H1 (cell line): ENCODE data around the gene GRIA2. TPM values are rescaled to one million over a fixed set of nuclear protein-coding genes. Genes with fewer than 3 reads are reported as not detected.

Source experiments
- CTCF ChIA-PET: fragments of 300-600 bp; sonication (Branson Sonifier 250); formaldehyde crosslinking; loops from one replicate; lab custom pipeline; 2021; ENCODE audit not compliant: partially characterized antibody; lab: Charles Lee
- POLR2A ChIA-PET: fragments of 300-600 bp; sonication (Branson Sonifier 250); formaldehyde crosslinking; loops from one replicate; lab custom pipeline; 2021; ENCODE audit warnings: inconsistent platforms; ENCODE audit not compliant: partially characterized antibody; lab: Charles Lee
- DNase-seq, 2 experiments: peaks; one replicate each; pipeline versions ENCODE4 v3.0.0 to v3.0.0-alpha.2; 2010 to 2022; ENCODE audit warnings: low spot score in 2 of 2, low read depth in 1 of 2, mixed read lengths in 1 of 2
- FAIRE-seq: peaks from 2 replicates; lab custom pipeline; 2011; peaks lifted over from hg19 to GRCh38; lab: Jason Lieb, UNC
- H2AFZ ChIP-seq: 2 replicates; pipeline ENCODE4 v1.8.1; 2012; ENCODE audit warnings: low read length, inconsistent platforms
- H2AK5ac ChIP-seq: 2 replicates; pipeline ENCODE4 v1.6.1; 2013; ENCODE audit warnings: low read depth, low read length
- H2BK120ac ChIP-seq: replicated peaks from 2 replicates; pipeline ENCODE3; 2013; ENCODE audit warnings: low read depth, low read length, inconsistent platforms
- H2BK12ac ChIP-seq: 2 replicates; pipeline ENCODE4 v1.6.1; 2013; ENCODE audit warnings: low read depth, low read length
- H2BK15ac ChIP-seq: 2 replicates; pipeline ENCODE4 v1.6.1; 2013; ENCODE audit warnings: low read length
- H2BK20ac ChIP-seq: 2 replicates; pipeline ENCODE4 v1.6.1; 2013; ENCODE audit warnings: low read length
- H2BK5ac ChIP-seq: 2 replicates; pipeline ENCODE4 v1.6.1; 2013; ENCODE audit warnings: low read depth, low read length
- H3K14ac ChIP-seq: 2 replicates; pipeline ENCODE4 v1.6.1; 2013; ENCODE audit warnings: inconsistent platforms; ENCODE audit not compliant: insufficient read length
- H3K18ac ChIP-seq: 2 replicates; pipeline ENCODE4 v1.6.1; 2013; ENCODE audit warnings: low read length; ENCODE audit errors: extremely low read depth
- H3K23ac ChIP-seq: 2 replicates; pipeline ENCODE4 v1.6.1; 2013; ENCODE audit warnings: inconsistent platforms; ENCODE audit not compliant: insufficient read length
- H3K23me2 ChIP-seq: 2 replicates; pipeline ENCODE4 v1.6.1; 2013; ENCODE audit warnings: low read depth, low read length
- H3K27ac ChIP-seq: 2 replicates; pipeline ENCODE4 v1.6.1; 2011; ENCODE audit warnings: low read depth, low read length, inconsistent platforms
- H3K27me3 ChIP-seq, 4 experiments: replicated peaks in 1 of 4; 1 replicate in 1 of 4; 2 replicates in 3 of 4; pipeline versions ENCODE4 v1.6.1 to v1.8.1; 2011 to 2013; ENCODE audit warnings: low read length in 3 of 4, mild to moderate bottlenecking in 3 of 4, inconsistent platforms in 2 of 4, mixed read lengths in 2 of 4, moderate library complexity in 1 of 4; ENCODE audit not compliant: control insufficient read depth in 3 of 4, insufficient read depth in 3 of 4; ENCODE audit errors: extremely low read depth in 1 of 4
- H3K36me3 ChIP-seq, 4 experiments: 2 replicates each; pipeline versions ENCODE4 v1.6.1 to v1.8.1; 2011 to 2013; ENCODE audit warnings: mild to moderate bottlenecking in 4 of 4, low read length in 3 of 4, moderate library complexity in 2 of 4, control low read depth in 1 of 4, inconsistent platforms in 1 of 4; ENCODE audit not compliant: insufficient read depth in 4 of 4, control insufficient read depth in 2 of 4
- H3K4ac ChIP-seq: replicated peaks from 2 replicates; pipeline ENCODE3; 2013; ENCODE audit warnings: low read length, low read depth, mixed read lengths, inconsistent platforms; ENCODE audit not compliant: insufficient read length
- H3K4me1 ChIP-seq, 4 experiments: replicated peaks in 1 of 4; 1 replicate in 1 of 4; 2 replicates in 3 of 4; pipeline versions ENCODE4 v1.6.1 to v1.8.1; 2011 to 2013; ENCODE audit warnings: low read length in 3 of 4, inconsistent platforms in 2 of 4, mixed read lengths in 1 of 4; ENCODE audit not compliant: insufficient read depth in 4 of 4, control insufficient read depth in 3 of 4
- H3K4me2 ChIP-seq, 2 experiments: 2 replicates each; pipeline versions ENCODE4 v1.6.1 to v1.8.1; 2011 to 2013; ENCODE audit warnings: low read depth in 2 of 2, low read length in 2 of 2, control low read depth in 1 of 2, inconsistent platforms in 1 of 2, mild to moderate bottlenecking in 1 of 2; ENCODE audit not compliant: insufficient read depth in 1 of 2
- H3K4me3 ChIP-seq, 4 experiments: fragments of 200-600, 300-600 bp in 1 of 4; sonication (generic), shearing (Covaris generic), sonication (Bioruptor Twin) in 1 of 4; 2 replicates each; pipeline versions ENCODE4 v1.5.1 to v1.8.1; 2011 to 2016; ENCODE audit warnings: low read length in 4 of 4, low read depth in 3 of 4, control low read depth in 2 of 4, inconsistent platforms in 2 of 4, mild to moderate bottlenecking in 2 of 4, mixed read lengths in 1 of 4, moderate library complexity in 1 of 4; ENCODE audit not compliant: insufficient read depth in 2 of 4; ENCODE audit errors: extremely low read depth in 1 of 4
- H3K56ac ChIP-seq: replicated peaks from 2 replicates; pipeline ENCODE3; 2013; ENCODE audit warnings: low read depth, mild to moderate bottlenecking, mixed read lengths, low read length, inconsistent platforms; ENCODE audit not compliant: insufficient read length
- H3K79me1 ChIP-seq: 2 replicates; pipeline ENCODE4 v1.6.1; 2013; ENCODE audit warnings: low read depth, low read length, control low read depth
- H3K79me2 ChIP-seq, 2 experiments: 2 replicates each; pipeline versions ENCODE4 v1.6.1 to v1.8.1; 2012 to 2013; ENCODE audit warnings: low read length in 2 of 2, mild to moderate bottlenecking in 2 of 2, inconsistent platforms in 1 of 2; ENCODE audit not compliant: insufficient read depth in 2 of 2, control insufficient read depth in 1 of 2
- H3K9ac ChIP-seq, 4 experiments: replicated peaks in 1 of 4; 1 replicate in 1 of 4; 2 replicates in 3 of 4; pipeline versions ENCODE4 v1.6.1 to v1.8.1; 2011 to 2013; ENCODE audit warnings: low read depth in 3 of 4, low read length in 3 of 4, control low read depth in 2 of 4, mild to moderate bottlenecking in 2 of 4, moderate library complexity in 2 of 4, inconsistent platforms in 1 of 4; ENCODE audit errors: extremely low read depth in 1 of 4
- H3K9me3 ChIP-seq, 2 experiments: 2 replicates each; pipeline versions ENCODE4 v1.6.1 to v1.8.1; 2012 to 2013; ENCODE audit warnings: mild to moderate bottlenecking in 2 of 2, moderate library complexity in 2 of 2, control low read depth in 1 of 2, inconsistent platforms in 1 of 2, low read depth in 1 of 2, low read length in 1 of 2, mixed read lengths in 1 of 2; ENCODE audit not compliant: insufficient read depth in 2 of 2
- H4K20me1 ChIP-seq, 2 experiments: replicated peaks in 1 of 2; 2 replicates each; pipeline versions ENCODE3 to v1.8.1; 2011 to 2013; ENCODE audit warnings: inconsistent platforms in 2 of 2, low read length in 2 of 2, mild to moderate bottlenecking in 1 of 2; ENCODE audit not compliant: insufficient read depth in 2 of 2, control insufficient read depth in 1 of 2
- H4K5ac ChIP-seq: 2 replicates; pipeline ENCODE4 v1.6.1; 2013; ENCODE audit warnings: low read length, low read depth, mixed read lengths, inconsistent platforms; ENCODE audit not compliant: insufficient read length
- H4K8ac ChIP-seq: 2 replicates; pipeline ENCODE4 v1.8.0; 2013; ENCODE audit warnings: mild to moderate bottlenecking, moderate library complexity, low read length, inconsistent platforms; ENCODE audit not compliant: insufficient read depth; ENCODE audit errors: extremely low read depth
- H4K91ac ChIP-seq: replicated peaks from 2 replicates; pipeline ENCODE3; 2013; ENCODE audit warnings: low read length, mixed read lengths, inconsistent platforms; ENCODE audit not compliant: insufficient read length
- BACH1 ChIP-seq: IDR thresholded peaks from 2 replicates; pipeline ENCODE4 v1.6.1; 2012; ENCODE audit warnings: low read length, improper control_type of control experiment
- CBX5 ChIP-seq: fragments of 300-800, 300-1000 bp; sonication (generic); IDR thresholded peaks from 2 replicates; pipeline ENCODE4 v1.7.1; 2016; ENCODE audit warnings: antibody characterized with exemption, low read length, low read depth
- CHD2 ChIP-seq: IDR thresholded peaks from 2 replicates; pipeline ENCODE4 v1.6.1; 2012; ENCODE audit warnings: low read length, improper control_type of control experiment
- CTBP2 ChIP-seq: IDR thresholded peaks from 2 replicates; pipeline ENCODE4 v1.7.0; 2011; ENCODE audit warnings: borderline replicate concordance, mild to moderate bottlenecking, moderate library complexity, mixed read lengths, low read length; ENCODE audit not compliant: insufficient read depth, insufficient read length
- EZH2 ChIP-seq: fragments of 200-600 bp; sonication (generic); IDR thresholded peaks from 2 replicates; pipeline ENCODE4 v1.7.1; 2012; ENCODE audit warnings: low read depth, mild to moderate bottlenecking, moderate library complexity, low read length, inconsistent platforms; ENCODE audit not compliant: severe bottlenecking
- GTF2F1 ChIP-seq: IDR thresholded peaks from 2 replicates; pipeline ENCODE4 v1.6.1; 2012; ENCODE audit warnings: low read depth, low read length, improper control_type of control experiment, borderline replicate concordance
- NRF1 ChIP-seq: IDR thresholded peaks from 2 replicates; pipeline ENCODE4 v1.6.1; 2011; ENCODE audit warnings: mild to moderate bottlenecking, low read depth, low read length, improper control_type of control experiment
- RAD21 ChIP-seq, 2 experiments: IDR thresholded peaks in 1 of 2; conservative IDR thresholded peaks in 1 of 2; 2 replicates each; pipeline ENCODE4 v1.6.1; 2011; ENCODE audit warnings: low read depth in 2 of 2, low read length in 2 of 2, improper control_type of control experiment in 1 of 2, inconsistent platforms in 1 of 2, mild to moderate bottlenecking in 1 of 2, moderate library complexity in 1 of 2
- RNF2 ChIP-seq: fragments of 200-900, 300-1000 bp; sonication (generic); IDR thresholded peaks from 2 replicates; pipeline ENCODE4 v1.7.1; 2016; ENCODE audit warnings: borderline replicate concordance, low read depth, mild to moderate bottlenecking, antibody characterized with exemption, low read length; ENCODE audit not compliant: poor library complexity, severe bottlenecking; ENCODE audit errors: missing control alignments
- SIN3A ChIP-seq, 2 experiments: IDR thresholded peaks in 1 of 2; conservative IDR thresholded peaks in 1 of 2; 2 replicates each; pipeline ENCODE4 v1.6.1; 2011 to 2012; ENCODE audit warnings: low read length in 2 of 2, improper control_type of control experiment in 1 of 2, low read depth in 1 of 2, mild to moderate bottlenecking in 1 of 2
- SIX5 ChIP-seq: IDR thresholded peaks from 2 replicates; pipeline ENCODE4 v1.6.1; 2011; ENCODE audit warnings: mild to moderate bottlenecking, low read depth, low read length
- SP4 ChIP-seq: IDR thresholded peaks from 2 replicates; pipeline ENCODE4 v1.6.1; 2012; ENCODE audit warnings: low read length, inconsistent platforms
- WGBS, 2 experiments: shearing (Covaris generic) in 1 of 2; methylation state at CpG; one replicate each; pipeline versions ENCODE4 v1.1.6 to v1.1.7; 2013 to 2015; ENCODE audit warnings: low lambda C conversion rate in 2 of 2, mixed read lengths in 2 of 2, inconsistent platforms in 1 of 2, low coverage in 1 of 2, missing lambda C conversion rate in 1 of 2; ENCODE audit not compliant: insufficient replicate concordance in 2 of 2, insufficient coverage in 1 of 2, insufficient read length in 1 of 2; ENCODE audit errors: extremely low coverage in 1 of 2, missing lambda C conversion rate in 1 of 2; 5-methylcytosine and 5-hydroxymethylcytosine counted together
- polyA plus RNA-seq, 7 experiments: library from polyadenylated mRNA; depleted of rRNA in 3 of 7; stranded (reverse) in 5 of 7; unstranded in 2 of 7; fragments of >200 nt in 5 of 7; fragments of 200-250 nt in 2 of 7; gene quantifications; 1 replicate in 5 of 7; 2 replicates in 1 of 7; 4 replicates in 1 of 7; pipeline versions ENCODE4 v1.2.1 to v1.2.3, GENCODE V29; 2011 to 2013; ENCODE audit warnings: missing spikeins in 2 of 7, mixed read lengths in 2 of 7
- total RNA-seq: library from RNA; stranded (reverse); fragmentation: NEBNext Ultra II Directional; extraction: Animal tissue kit (Norgen Biotek cat#: 25700); gene quantifications from 2 replicates; pipeline ENCODE4 v1.2.1, GENCODE V29; 2021
- TF ChIP-seq, protein P1 (sequence below): IDR thresholded peaks from 2 replicates; pipeline ENCODE4 v1.6.1; 2012; ENCODE audit warnings: inconsistent platforms

The GRIA2 gene
- total and polyA plus RNA-seq, 2 of the 8 experiments (the other 6 are each of a cell fraction or from before 2014, with no cell fraction given), result not detected

DNA sequence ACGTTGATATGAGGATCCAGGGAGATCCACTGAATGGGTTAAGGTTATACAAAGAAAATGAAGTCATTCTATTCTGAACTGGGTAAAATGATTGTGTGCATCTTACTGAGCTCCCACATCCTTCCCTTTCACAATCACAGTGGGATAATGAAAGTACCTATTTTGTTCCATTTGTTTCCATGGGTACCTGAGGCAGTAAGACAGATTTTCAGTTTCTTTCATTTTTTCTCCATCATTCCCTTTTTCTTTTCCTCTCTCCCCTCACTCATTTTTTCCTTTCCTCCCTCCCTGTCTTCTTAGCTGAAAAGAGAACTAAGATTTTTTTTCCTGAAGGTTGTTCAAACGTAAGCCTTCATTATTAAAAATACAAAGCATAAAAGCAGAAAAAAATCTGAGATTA lies 4.6 kb downstream of the GRIA2 start:
- no peak overlapping the region for H3K23ac ChIP-seq
- H2BK120ac ChIP-seq, result no peak overlapping the region
- H3K56ac ChIP-seq, result no peak overlapping the region
- no peak for FAIRE-seq
- no peak for DNase-seq
- H3K27me3 ChIP-seq, result peaks cover 18 to 36% (median 30%) of the 10 kb centered on the region in 4 experiments
- no peak overlapping the region for H2BK15ac ChIP-seq
- H3K9ac ChIP-seq, result no peak overlapping the region
- no peak overlapping the region for H4K5ac ChIP-seq
- no peak overlapping the region for H3K4me3 ChIP-seq
- H2AFZ ChIP-seq, result no peak overlapping the region
- no peaks in the 10 kb centered on the region for H3K9me3 ChIP-seq
- no peak overlapping the region for H2BK5ac ChIP-seq
- WGBS, 2 experiments, result 77% methylated on average over 1 of the region's 2 CpGs; no CpG with 5 or more reads in 1 of the 2 experiments
- no peaks in the 10 kb centered on the region for H3K79me2 ChIP-seq
- H3K4me2 ChIP-seq, result no peak overlapping the region
- H3K14ac ChIP-seq, result no peak overlapping the region
- no peak overlapping the region for H2BK20ac ChIP-seq
- H3K4me1 ChIP-seq, result peaks cover 0 to 9% (median 3%) of the 10 kb centered on the region in 4 experiments; a peak in 1 of 7 replicates
- TF ChIP-seq, protein P1, sequence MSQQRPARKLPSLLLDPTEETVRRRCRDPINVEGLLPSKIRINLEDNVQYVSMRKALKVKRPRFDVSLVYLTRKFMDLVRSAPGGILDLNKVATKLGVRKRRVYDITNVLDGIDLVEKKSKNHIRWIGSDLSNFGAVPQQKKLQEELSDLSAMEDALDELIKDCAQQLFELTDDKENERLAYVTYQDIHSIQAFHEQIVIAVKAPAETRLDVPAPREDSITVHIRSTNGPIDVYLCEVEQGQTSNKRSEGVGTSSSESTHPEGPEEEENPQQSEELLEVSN, result no peak
- TF ChIP-seq CHD2 (no peak), GTF2F1 (no peak), SP4 (no peak), RAD21 (IDR thresholded peaks at IDR 0.05 in 1 of 2, conservative IDR thresholded peaks at IDR 0.05 in 1 of 2; ENCODE audit: low read depth in 2 of 2, low read length in 2 of 2) (no peak), EZH2 (no peak), BACH1 (no peak), NRF1 (no peak), SIN3A (conservative IDR thresholded peaks at IDR 0.05 in 1 of 2, IDR thresholded peaks at IDR 0.05 in 1 of 2; ENCODE audit: low read depth in 1 of 2, low read length in 2 of 2) (no peak), CTBP2 (no peak), CBX5 (no peak), RNF2 (no peak), SIX5 (no peak)
- peaks cover 16% of the 10 kb centered on the region; the same call in 1 of the 2 replicates for H3K23me2 ChIP-seq
- no peak overlapping the region for H3K18ac ChIP-seq
- no peak overlapping the region for H3K4ac ChIP-seq
- peaks cover 2 to 4% of the 10 kb centered on the region in 2 experiments for H4K20me1 ChIP-seq
- no peak overlapping the region for H4K91ac ChIP-seq
- no peak overlapping the region for H2BK12ac ChIP-seq
- H4K8ac ChIP-seq, result no peak overlapping the region
- ChIA-PET CTCF (interaction anchor here (0.6 to 1.2 kb wide), 2 partner anchors 9 to 21 kb away, joined by 3 read pairs; no protein-coding TSS in a partner anchor), POLR2A (no interaction called here)
- H3K79me1 ChIP-seq, result no peaks in the 10 kb centered on the region
- no peaks in the 10 kb centered on the region for H3K36me3 ChIP-seq
- H2AK5ac ChIP-seq, result no peak overlapping the region
- H3K27ac ChIP-seq, result no peak overlapping the region
